Measurements from ENCODE around the gene RGL1. TPM values are rescaled to one million over a fixed set of nuclear protein-coding genes. Genes with fewer than 3 reads are reported as not detected.

The RGL1 gene
- total RNA-seq, 4 donors from 2014 or later = 9.3 to 36.3 (median 16.3) TPM

DNA sequence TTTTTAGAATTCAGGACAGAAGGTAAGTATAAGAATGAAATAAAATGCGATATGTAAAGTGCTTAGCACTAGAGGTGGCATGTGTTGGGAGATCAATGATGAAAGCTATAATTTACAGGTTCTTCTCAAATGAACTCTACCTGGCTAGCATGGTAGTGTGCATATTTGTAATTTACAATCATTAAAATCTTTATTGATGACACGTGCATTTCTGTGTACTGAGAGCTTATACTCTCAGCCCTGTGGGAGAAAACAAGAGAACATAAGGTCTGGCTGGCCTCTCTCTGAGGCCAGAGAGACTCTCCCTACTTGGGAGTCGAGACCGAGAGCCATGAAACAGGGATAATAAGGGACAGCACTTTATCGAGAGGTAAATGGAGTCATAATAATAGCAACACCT lies 156.2 kb downstream of the RGL1 start:
- no peak overlapping the region for H3K27ac ChIP-seq

DNA sequence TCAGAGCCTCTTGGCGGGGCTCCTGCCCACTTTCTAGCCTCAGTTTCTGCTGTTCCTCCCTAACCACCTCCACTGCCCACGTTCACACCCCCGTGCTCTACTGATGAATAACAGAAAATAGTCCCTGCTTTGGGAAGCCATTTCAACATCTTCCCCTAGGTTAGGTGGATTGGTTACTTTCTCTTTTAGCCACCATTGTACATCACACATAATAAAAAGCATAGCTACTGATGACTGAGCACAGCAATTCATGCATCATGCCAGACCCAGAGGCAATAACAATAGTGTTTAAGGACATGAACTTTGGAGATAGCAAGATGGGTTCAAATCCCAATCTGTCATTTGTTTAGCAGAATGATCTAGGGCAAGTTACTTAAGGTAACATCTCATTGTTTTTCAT lies 158.0 kb downstream of the RGL1 start:
- no peak for DNase-seq
- 89 to 95% methylated on average over 3 of the region's 3 CpGs for WGBS, 2 donors
- intact Hi-C loops (cut with DNase I) = no loop called here
- no peaks in the 10 kb centered on the region for H3K36me3 ChIP-seq
- no peaks in the 10 kb centered on the region for H3K9me3 ChIP-seq
- no peaks in the 10 kb centered on the region for H3K27me3 ChIP-seq
- no peak overlapping the region for H3K4me3 ChIP-seq (replicated peaks in 1 of 3)
- H3K4me1 ChIP-seq = no peaks in the 10 kb centered on the region
- TF ChIP-seq POLR2A (IDR thresholded peaks at IDR 0.05) = no peak
- TF ChIP-seq, protein P1, sequence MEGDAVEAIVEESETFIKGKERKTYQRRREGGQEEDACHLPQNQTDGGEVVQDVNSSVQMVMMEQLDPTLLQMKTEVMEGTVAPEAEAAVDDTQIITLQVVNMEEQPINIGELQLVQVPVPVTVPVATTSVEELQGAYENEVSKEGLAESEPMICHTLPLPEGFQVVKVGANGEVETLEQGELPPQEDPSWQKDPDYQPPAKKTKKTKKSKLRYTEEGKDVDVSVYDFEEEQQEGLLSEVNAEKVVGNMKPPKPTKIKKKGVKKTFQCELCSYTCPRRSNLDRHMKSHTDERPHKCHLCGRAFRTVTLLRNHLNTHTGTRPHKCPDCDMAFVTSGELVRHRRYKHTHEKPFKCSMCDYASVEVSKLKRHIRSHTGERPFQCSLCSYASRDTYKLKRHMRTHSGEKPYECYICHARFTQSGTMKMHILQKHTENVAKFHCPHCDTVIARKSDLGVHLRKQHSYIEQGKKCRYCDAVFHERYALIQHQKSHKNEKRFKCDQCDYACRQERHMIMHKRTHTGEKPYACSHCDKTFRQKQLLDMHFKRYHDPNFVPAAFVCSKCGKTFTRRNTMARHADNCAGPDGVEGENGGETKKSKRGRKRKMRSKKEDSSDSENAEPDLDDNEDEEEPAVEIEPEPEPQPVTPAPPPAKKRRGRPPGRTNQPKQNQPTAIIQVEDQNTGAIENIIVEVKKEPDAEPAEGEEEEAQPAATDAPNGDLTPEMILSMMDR (IDR thresholded peaks at IDR 0.05) = no peak
- H3K27ac ChIP-seq = no peak overlapping the region

More for the DNA sequence above, 156.2 kb downstream of the RGL1 start:
- intact Hi-C loops (cut with DNase I) = no loop called here
- Histone ChIP-seq H3K4me3 (replicated peaks in 1 of 3) (no peak overlapping the region), H3K4me1 (peaks cover 0 to 3% of the 10 kb centered on the region in 2 donors), H3K27me3 (no peaks in the 10 kb centered on the region), H3K36me3 (no peaks in the 10 kb centered on the region), H3K9me3 (no peaks in the 10 kb centered on the region)
- TF ChIP-seq POLR2A (IDR thresholded peaks at IDR 0.05) = no peak
- TF ChIP-seq, protein P1 (IDR thresholded peaks at IDR 0.05) = no peak
- DNase-seq = no peak
- 95 to 96% methylated on average over 5 of the region's 5 CpGs for whole genome bisulfite sequencing, 2 donors

DNA sequence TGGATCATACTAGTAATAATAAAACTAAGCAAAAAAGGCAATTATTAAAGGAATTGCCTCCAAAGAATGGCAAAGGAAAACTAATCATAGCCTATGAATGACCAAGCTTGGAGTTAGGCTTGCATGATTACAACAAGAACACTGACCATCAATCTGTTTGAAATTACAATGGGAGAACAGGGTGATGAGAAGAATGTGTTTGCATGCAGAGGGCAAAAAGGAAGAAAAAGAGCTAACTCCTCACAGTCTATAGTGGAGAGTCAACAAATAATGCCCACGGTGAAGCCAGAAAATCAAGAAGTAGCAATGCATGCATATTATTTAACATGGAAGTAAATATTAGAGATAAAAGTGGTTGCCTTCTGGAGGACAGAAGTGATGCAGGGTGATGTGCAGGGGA lies 160.8 kb downstream of the RGL1 start:
- intact Hi-C loops (cut with DNase I) = no loop called here
- peaks cover 0 to 9% of the 10 kb centered on the region in 2 donors for H3K4me1 ChIP-seq
- no peak overlapping the region for H3K27ac ChIP-seq
- no peaks in the 10 kb centered on the region for H3K36me3 ChIP-seq
- WGBS, 2 donors = 92 to 95% methylated on average over 1 of the region's 1 CpG
- H3K9me3 ChIP-seq = no peaks in the 10 kb centered on the region
- no peaks in the 10 kb centered on the region for H3K27me3 ChIP-seq
- no peak for DNase-seq
- TF ChIP-seq POLR2A (IDR thresholded peaks at IDR 0.05) = no peak
- TF ChIP-seq, protein P1 (IDR thresholded peaks at IDR 0.05) = no peak
- no peak overlapping the region for H3K4me3 ChIP-seq (replicated peaks in 1 of 3)

DNA sequence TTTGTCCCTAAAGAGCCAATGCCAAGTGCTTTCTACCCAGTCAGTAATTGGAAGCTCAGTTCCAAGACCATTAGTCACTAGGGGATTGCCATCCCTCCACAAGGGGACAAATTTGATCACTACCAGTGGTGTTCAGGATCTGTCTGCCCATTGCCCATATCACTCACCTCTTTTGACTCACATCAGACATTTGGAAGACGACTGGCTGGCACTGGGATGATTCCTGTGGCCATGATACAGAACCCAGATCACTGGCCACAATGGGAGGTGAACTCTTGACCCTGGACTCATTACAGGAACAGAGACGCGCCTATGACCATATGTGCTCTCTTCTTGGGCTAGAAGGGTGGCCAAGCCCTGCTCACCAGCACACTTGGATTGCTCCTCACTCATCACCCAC lies 161.6 kb downstream of the RGL1 start:
- no peak for TF ChIP-seq POLR2A (IDR thresholded peaks at IDR 0.05)
- TF ChIP-seq, protein P1 (IDR thresholded peaks at IDR 0.05) = no peak
- Histone ChIP-seq H3K36me3 (no peaks in the 10 kb centered on the region), H3K9me3 (no peaks in the 10 kb centered on the region), H3K27me3 (no peaks in the 10 kb centered on the region), H3K27ac (no peak overlapping the region), H3K4me3 (replicated peaks in 1 of 3) (no peak overlapping the region), H3K4me1 (peaks cover 0 to 9% of the 10 kb centered on the region in 2 donors)
- WGBS, 2 donors = 91% methylated on average over 3 of the region's 3 CpGs
- intact Hi-C loops (cut with DNase I) = no loop called here
- DNase-seq = no peak

DNA sequence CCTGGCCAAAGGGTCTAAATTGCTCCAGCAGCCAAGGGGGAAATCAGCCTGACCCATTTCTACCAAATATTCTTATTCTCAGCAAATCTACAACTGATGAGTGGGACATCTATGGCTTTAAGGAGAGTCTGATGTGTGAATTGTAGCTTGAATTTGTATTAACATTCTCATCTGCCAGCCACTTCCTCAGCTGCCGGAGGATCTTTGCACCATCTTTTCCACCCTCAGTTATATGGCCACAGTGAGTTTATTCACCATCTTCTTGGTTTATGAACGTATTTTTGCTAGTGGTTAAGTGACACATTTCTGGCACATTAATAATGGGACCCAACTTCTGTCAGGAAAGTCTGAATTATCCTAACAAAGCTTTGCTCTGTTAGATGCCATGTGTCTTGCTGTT lies 163.0 kb downstream of the RGL1 start:
- intact Hi-C loops (cut with DNase I) = no loop called here
- H3K27ac ChIP-seq = peak overlapping the region in 1 of 3 donors; percentile 18

More for the DNA sequence above, 163.0 kb downstream of the RGL1 start:
- H3K27me3 ChIP-seq = no peaks in the 10 kb centered on the region
- DNase-seq = no peak
- no peaks in the 10 kb centered on the region for H3K36me3 ChIP-seq
- 90 to 98% methylated on average over 2 of the region's 2 CpGs for WGBS, 2 donors
- TF ChIP-seq, protein P1 (IDR thresholded peaks at IDR 0.05) = no peak
- TF ChIP-seq POLR2A (IDR thresholded peaks at IDR 0.05) = no peak
- no peak overlapping the region for H3K4me3 ChIP-seq (replicated peaks in 1 of 3)
- no peaks in the 10 kb centered on the region for H3K9me3 ChIP-seq
- peaks cover 0 to 9% of the 10 kb centered on the region in 2 donors for H3K4me1 ChIP-seq
